Measurements from ENCODE around the gene L3MBTL2. TPM values are rescaled to one million over a fixed set of nuclear protein-coding genes. Genes with fewer than 3 reads are reported as not detected.

The L3MBTL2 gene
- total RNA-seq, 1 experiment from 2014 or later, result 25.6 TPM

- Mint-ChIP-seq H3K4me1 (no peaks in the 10 kb centered on the region), H3K9me3 (no peaks in the 10 kb centered on the region), H3K27ac (no peak overlapping the region), H3K27me3 (ENCODE audit: low read depth) (no peaks in the 10 kb centered on the region), H3K36me3 (peaks cover 44% of the 10 kb centered on the region), H3K4me3 (no peak overlapping the region)
- no peak for ATAC-seq
- TF ChIP-seq, protein P1, sequence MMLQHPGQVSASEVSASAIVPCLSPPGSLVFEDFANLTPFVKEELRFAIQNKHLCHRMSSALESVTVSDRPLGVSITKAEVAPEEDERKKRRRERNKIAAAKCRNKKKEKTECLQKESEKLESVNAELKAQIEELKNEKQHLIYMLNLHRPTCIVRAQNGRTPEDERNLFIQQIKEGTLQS (CRISPR knock-in tag; conservative IDR thresholded peaks at IDR 0.05), result no peak
- no peak for TF ChIP-seq ATF6 (CRISPR knock-in tag; IDR thresholded peaks at IDR 0.05)
- TF ChIP-seq, protein P2, sequence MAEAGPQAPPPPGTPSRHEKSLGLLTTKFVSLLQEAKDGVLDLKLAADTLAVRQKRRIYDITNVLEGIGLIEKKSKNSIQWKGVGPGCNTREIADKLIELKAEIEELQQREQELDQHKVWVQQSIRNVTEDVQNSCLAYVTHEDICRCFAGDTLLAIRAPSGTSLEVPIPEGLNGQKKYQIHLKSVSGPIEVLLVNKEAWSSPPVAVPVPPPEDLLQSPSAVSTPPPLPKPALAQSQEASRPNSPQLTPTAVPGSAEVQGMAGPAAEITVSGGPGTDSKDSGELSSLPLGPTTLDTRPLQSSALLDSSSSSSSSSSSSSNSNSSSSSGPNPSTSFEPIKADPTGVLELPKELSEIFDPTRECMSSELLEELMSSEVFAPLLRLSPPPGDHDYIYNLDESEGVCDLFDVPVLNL (CRISPR knock-in tag; IDR thresholded peaks at IDR 0.05; ENCODE audit: borderline replicate concordance, low read depth), result no peak
- no peak for TF ChIP-seq TEAD1 (CRISPR knock-in tag; IDR thresholded peaks at IDR 0.05)
- no peak for TF ChIP-seq USF2 (CRISPR knock-in tag; IDR thresholded peaks at IDR 0.05)
- TF ChIP-seq NR3C1 (CRISPR knock-in tag; conservative IDR thresholded peaks at IDR 0.05; ENCODE audit: low read depth), result no peak
- no peak for TF ChIP-seq JUN (CRISPR knock-in tag; IDR thresholded peaks at IDR 0.05)
- CTCF ChIA-PET, result no interaction called here
- POLR2A ChIA-PET, result interaction anchor here (0.5 kb wide), 1 partner anchor 40 kb away, joined by 3 read pairs; no protein-coding TSS in a partner anchor
- no peak for DNase-seq (ENCODE audit: low spot score)
These were observed 43.6 kb downstream of the L3MBTL2 start for GRCh38 chr22:41248758-41249157.

DNA sequence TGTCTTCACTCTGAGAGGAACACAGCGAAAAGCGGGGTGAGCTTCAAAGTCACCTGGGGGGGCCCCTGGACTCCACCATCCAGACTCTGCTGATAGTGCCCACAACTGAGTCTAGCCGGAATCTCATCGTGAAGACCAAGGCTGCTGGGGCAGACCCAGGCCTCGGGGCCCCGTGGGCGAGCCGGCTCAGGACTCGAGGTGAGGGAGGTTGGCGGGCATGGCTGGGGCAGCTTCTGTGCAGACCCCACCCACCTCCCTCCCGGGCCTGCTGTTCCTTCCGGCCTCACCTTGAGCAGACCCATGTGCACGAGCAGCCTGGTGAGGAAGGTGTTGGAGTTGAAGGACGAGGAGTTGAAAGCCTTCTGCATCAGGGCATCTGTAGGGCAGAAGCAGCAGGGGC is 44.3 kb downstream of the L3MBTL2 start:
- H3K4me1 Mint-ChIP-seq, result no peaks in the 10 kb centered on the region

GRCh38 chr22:41250127-41250526 is 45.0 kb downstream of the L3MBTL2 start:
- H3K9me3 Mint-ChIP-seq, result no peaks in the 10 kb centered on the region
- no peaks in the 10 kb centered on the region for H3K4me1 Mint-ChIP-seq
- POLR2A ChIA-PET, result no interaction called here
- DNase-seq (ENCODE audit: low spot score), result no peak
- ATAC-seq, result no peak
- H3K36me3 Mint-ChIP-seq, result peaks cover 54% of the 10 kb centered on the region
- H3K27ac Mint-ChIP-seq, result no peak overlapping the region
- no peaks in the 10 kb centered on the region for H3K27me3 Mint-ChIP-seq (ENCODE audit: low read depth)
- no peak overlapping the region for H3K4me3 Mint-ChIP-seq
- CTCF ChIA-PET, result no interaction called here
- TF ChIP-seq ZNF121 (CRISPR knock-in tag; IDR thresholded peaks at IDR 0.05) (no peak), E2F5 (CRISPR knock-in tag; IDR thresholded peaks at IDR 0.05) (no peak), NFATC4 (CRISPR knock-in tag; IDR thresholded peaks at IDR 0.05) (no peak), ZNF425 (CRISPR knock-in tag; conservative IDR thresholded peaks at IDR 0.05) (no peak), ZNF232 (CRISPR knock-in tag; IDR thresholded peaks at IDR 0.05) (no peak), SP1 (CRISPR knock-in tag; conservative IDR thresholded peaks at IDR 0.05) (no peak)
- TF ChIP-seq, protein P3, sequence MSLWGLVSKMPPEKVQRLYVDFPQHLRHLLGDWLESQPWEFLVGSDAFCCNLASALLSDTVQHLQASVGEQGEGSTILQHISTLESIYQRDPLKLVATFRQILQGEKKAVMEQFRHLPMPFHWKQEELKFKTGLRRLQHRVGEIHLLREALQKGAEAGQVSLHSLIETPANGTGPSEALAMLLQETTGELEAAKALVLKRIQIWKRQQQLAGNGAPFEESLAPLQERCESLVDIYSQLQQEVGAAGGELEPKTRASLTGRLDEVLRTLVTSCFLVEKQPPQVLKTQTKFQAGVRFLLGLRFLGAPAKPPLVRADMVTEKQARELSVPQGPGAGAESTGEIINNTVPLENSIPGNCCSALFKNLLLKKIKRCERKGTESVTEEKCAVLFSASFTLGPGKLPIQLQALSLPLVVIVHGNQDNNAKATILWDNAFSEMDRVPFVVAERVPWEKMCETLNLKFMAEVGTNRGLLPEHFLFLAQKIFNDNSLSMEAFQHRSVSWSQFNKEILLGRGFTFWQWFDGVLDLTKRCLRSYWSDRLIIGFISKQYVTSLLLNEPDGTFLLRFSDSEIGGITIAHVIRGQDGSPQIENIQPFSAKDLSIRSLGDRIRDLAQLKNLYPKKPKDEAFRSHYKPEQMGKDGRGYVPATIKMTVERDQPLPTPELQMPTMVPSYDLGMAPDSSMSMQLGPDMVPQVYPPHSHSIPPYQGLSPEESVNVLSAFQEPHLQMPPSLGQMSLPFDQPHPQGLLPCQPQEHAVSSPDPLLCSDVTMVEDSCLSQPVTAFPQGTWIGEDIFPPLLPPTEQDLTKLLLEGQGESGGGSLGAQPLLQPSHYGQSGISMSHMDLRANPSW (CRISPR knock-in tag; conservative IDR thresholded peaks at IDR 0.05; ENCODE audit: low read depth), result no peak
- TF ChIP-seq, protein P4, sequence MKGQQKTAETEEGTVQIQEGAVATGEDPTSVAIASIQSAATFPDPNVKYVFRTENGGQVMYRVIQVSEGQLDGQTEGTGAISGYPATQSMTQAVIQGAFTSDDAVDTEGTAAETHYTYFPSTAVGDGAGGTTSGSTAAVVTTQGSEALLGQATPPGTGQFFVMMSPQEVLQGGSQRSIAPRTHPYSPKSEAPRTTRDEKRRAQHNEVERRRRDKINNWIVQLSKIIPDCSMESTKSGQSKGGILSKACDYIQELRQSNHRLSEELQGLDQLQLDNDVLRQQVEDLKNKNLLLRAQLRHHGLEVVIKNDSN (CRISPR knock-in tag; IDR thresholded peaks at IDR 0.05), result no peak

More for the DNA sequence above, 44.3 kb downstream of the L3MBTL2 start:
- ChIA-PET CTCF (no interaction called here), POLR2A (no interaction called here)
- TF ChIP-seq, protein P4 (CRISPR knock-in tag; IDR thresholded peaks at IDR 0.05), result no peak
- TF ChIP-seq KAT7 (CRISPR knock-in tag; IDR thresholded peaks at IDR 0.05; ENCODE audit: borderline replicate concordance), result no peak
- TF ChIP-seq, protein P5, sequence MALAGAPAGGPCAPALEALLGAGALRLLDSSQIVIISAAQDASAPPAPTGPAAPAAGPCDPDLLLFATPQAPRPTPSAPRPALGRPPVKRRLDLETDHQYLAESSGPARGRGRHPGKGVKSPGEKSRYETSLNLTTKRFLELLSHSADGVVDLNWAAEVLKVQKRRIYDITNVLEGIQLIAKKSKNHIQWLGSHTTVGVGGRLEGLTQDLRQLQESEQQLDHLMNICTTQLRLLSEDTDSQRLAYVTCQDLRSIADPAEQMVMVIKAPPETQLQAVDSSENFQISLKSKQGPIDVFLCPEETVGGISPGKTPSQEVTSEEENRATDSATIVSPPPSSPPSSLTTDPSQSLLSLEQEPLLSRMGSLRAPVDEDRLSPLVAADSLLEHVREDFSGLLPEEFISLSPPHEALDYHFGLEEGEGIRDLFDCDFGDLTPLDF (CRISPR knock-in tag; IDR thresholded peaks at IDR 0.05), result no peak
- no peak for TF ChIP-seq FOXJ3 (CRISPR knock-in tag; IDR thresholded peaks at IDR 0.05; ENCODE audit: borderline replicate concordance)
- DNase-seq (ENCODE audit: low spot score), result no peak
- Mint-ChIP-seq H3K27me3 (ENCODE audit: low read depth) (no peaks in the 10 kb centered on the region), H3K36me3 (peaks cover 50% of the 10 kb centered on the region), H3K9me3 (no peaks in the 10 kb centered on the region), H3K27ac (no peak overlapping the region), H3K4me3 (no peak overlapping the region)
- no peak for ATAC-seq
